NT2/D1 (cell line): ENCODE results near the gene SLC24A4.

Experiments used
- DNase-seq: peaks from one replicate; pipeline ENCODE4 v3.0.0-alpha.2; 2011; ENCODE audit warnings: low read depth, low spot score
- H3K27me3 ChIP-seq: 2 replicates; pipeline ENCODE4 v1.6.0; 2011; ENCODE audit warnings: mild to moderate bottlenecking; ENCODE audit not compliant: insufficient read length, insufficient read depth
- H3K36me3 ChIP-seq: 2 replicates; pipeline ENCODE4 v1.6.1; 2011; ENCODE audit warnings: mild to moderate bottlenecking, low read length, mixed read lengths; ENCODE audit not compliant: insufficient read depth, insufficient read length
- H3K4me1 ChIP-seq: 2 replicates; pipeline ENCODE4 v1.5.1; 2011; ENCODE audit not compliant: insufficient read depth, insufficient read length
- H3K4me3 ChIP-seq: 2 replicates; pipeline ENCODE4 v1.5.1; 2011; ENCODE audit warnings: low read depth; ENCODE audit not compliant: insufficient read length
- H3K9ac ChIP-seq: 2 replicates; pipeline ENCODE4 v1.6.0; 2011; ENCODE audit warnings: low read depth; ENCODE audit not compliant: insufficient read length
- H3K9me3 ChIP-seq: 2 replicates; pipeline ENCODE4 v1.5.1; 2011; ENCODE audit warnings: mild to moderate bottlenecking, low read length; ENCODE audit not compliant: insufficient read depth
- SUZ12 ChIP-seq: IDR thresholded peaks from 2 replicates; pipeline ENCODE4 v1.6.1; 2011; ENCODE audit not compliant: insufficient read length, insufficient read depth; ENCODE audit errors: extremely low read depth
- YY1 ChIP-seq: IDR thresholded peaks from 2 replicates; pipeline ENCODE4 v1.6.1; 2011; ENCODE audit not compliant: insufficient read length, insufficient read depth
- ZNF274 ChIP-seq: IDR thresholded peaks from 2 replicates; pipeline ENCODE4 v1.6.1; 2011; ENCODE audit warnings: mild to moderate bottlenecking, low read depth, low read length

Gene SLC24A4

GRCh38 chr14:92517761-92518160 is 194.8 kb downstream of the SLC24A4 start:
- TF ChIP-seq ZNF274: no peak
- no peak for TF ChIP-seq SUZ12
- no peak for TF ChIP-seq YY1
- no peak for DNase-seq
- peaks cover 4% of the 10 kb centered on the region for H3K4me1 ChIP-seq
- H3K9ac ChIP-seq: no peak overlapping the region
- peaks cover 36% of the 10 kb centered on the region for H3K27me3 ChIP-seq
- no peak overlapping the region for H3K4me3 ChIP-seq
- no peaks in the 10 kb centered on the region for H3K9me3 ChIP-seq
- no peaks in the 10 kb centered on the region for H3K36me3 ChIP-seq

- no peaks in the 10 kb centered on the region for H3K36me3 ChIP-seq
- H3K9me3 ChIP-seq: no peaks in the 10 kb centered on the region
- peaks cover 21% of the 10 kb centered on the region for H3K27me3 ChIP-seq
- H3K4me3 ChIP-seq: no peak overlapping the region
- no peak for DNase-seq
- H3K4me1 ChIP-seq: peaks cover 3% of the 10 kb centered on the region
- no peak for TF ChIP-seq SUZ12
- TF ChIP-seq ZNF274: no peak
- TF ChIP-seq YY1: no peak
- H3K9ac ChIP-seq: no peak overlapping the region
Observed at GRCh38 chr14:92519246-92520101, 196.5 kb downstream of the SLC24A4 start.

GRCh38 chr14:92520102-92521057 is 197.4 kb downstream of the SLC24A4 start:
- TF ChIP-seq SUZ12 (no peak), YY1 (no peak), ZNF274 (no peak)
- no peak overlapping the region for H3K9ac ChIP-seq
- no peaks in the 10 kb centered on the region for H3K36me3 ChIP-seq
- H3K4me1 ChIP-seq: peaks cover 3% of the 10 kb centered on the region
- DNase-seq: no peak
- peaks cover 12% of the 10 kb centered on the region for H3K27me3 ChIP-seq
- no peak overlapping the region for H3K4me3 ChIP-seq
- no peaks in the 10 kb centered on the region for H3K9me3 ChIP-seq

GRCh38 chr14:92521058-92521415 is 198.1 kb downstream of the SLC24A4 start:
- TF ChIP-seq YY1 (no peak), SUZ12 (no peak), ZNF274 (no peak)
- Histone ChIP-seq H3K36me3 (no peaks in the 10 kb centered on the region), H3K9ac (no peak overlapping the region), H3K27me3 (peaks cover 7% of the 10 kb centered on the region), H3K4me1 (peaks cover 3% of the 10 kb centered on the region), H3K9me3 (no peaks in the 10 kb centered on the region), H3K4me3 (no peak overlapping the region)
- DNase-seq: no peak

- DNase-seq: no peak
- peaks cover 3% of the 10 kb centered on the region for H3K4me1 ChIP-seq
- no peak overlapping the region for H3K4me3 ChIP-seq
- H3K36me3 ChIP-seq: no peaks in the 10 kb centered on the region
- TF ChIP-seq ZNF274 (no peak), SUZ12 (no peak), YY1 (no peak)
- no peaks in the 10 kb centered on the region for H3K9me3 ChIP-seq
- no peaks in the 10 kb centered on the region for H3K27me3 ChIP-seq
- no peak overlapping the region for H3K9ac ChIP-seq
Observed at GRCh38 chr14:92523752-92524151, 200.8 kb downstream of the SLC24A4 start.

- Histone ChIP-seq H3K36me3 (no peaks in the 10 kb centered on the region), H3K27me3 (no peaks in the 10 kb centered on the region), H3K9ac (no peak overlapping the region), H3K4me1 (peaks cover 3% of the 10 kb centered on the region), H3K9me3 (no peaks in the 10 kb centered on the region), H3K4me3 (no peak overlapping the region)
- no peak for TF ChIP-seq ZNF274
- TF ChIP-seq YY1: no peak
- no peak for TF ChIP-seq SUZ12
- DNase-seq: no peak
Observed at GRCh38 chr14:92524602-92525185, 201.7 kb downstream of the SLC24A4 start.
